Peyer's patch (tissue), 4 donors: Measurements from ENCODE around the gene CRBN. TPM values are rescaled to one million over a fixed set of nuclear protein-coding genes. Genes with fewer than 3 reads are reported as not detected.

ENCODE experiments used
- DNase-seq, 3 donors: peaks; one replicate each; pipeline ENCODE4 v3.0.0-alpha.2; 2017 to 2019
- H3K27ac ChIP-seq, 4 donors: fragments of 200-600 bp; sonication (generic); one replicate each; pipeline ENCODE4 v1.5.1; 2016 to 2019
- H3K27me3 ChIP-seq, 2 donors: fragments of 200-600 bp; sonication (generic); one replicate each; pipeline ENCODE4 v1.5.1; 2019
- H3K36me3 ChIP-seq, 3 donors: fragments of 200-600 bp; sonication (generic); one replicate each; pipeline ENCODE4 v1.5.1; 2016 to 2019
- H3K4me1 ChIP-seq, 4 donors: fragments of 200-600 bp; sonication (generic); one replicate each; pipeline ENCODE4 v1.5.1; 2016 to 2019
- H3K4me3 ChIP-seq, 4 donors: fragments of 200-600 bp; sonication (generic); 1 replicate in 3 of 4; 2 replicates in 1 of 4; pipeline ENCODE4 v1.5.1; 2016 to 2019; ENCODE audit warnings: mild to moderate bottlenecking in 1 of 4
- H3K9me3 ChIP-seq, 4 donors: fragments of 200-600 bp; sonication (generic); one replicate each; pipeline ENCODE4 v1.5.1; 2016 to 2019; ENCODE audit warnings: mild to moderate bottlenecking in 1 of 4
- POLR2A ChIP-seq, 2 donors: fragments of 450-650 bp; IDR thresholded peaks; one replicate each; pipeline ENCODE4 v1.5.1; 2017; ENCODE audit warnings: antibody characterized with exemption in 2 of 2, mild to moderate bottlenecking in 2 of 2, moderate library complexity in 2 of 2
- total RNA-seq, 4 donors: library from RNA; depleted of rRNA; stranded (reverse); fragments of >200 nt; gene quantifications; one replicate each; pipeline ENCODE4 v1.1.0, GENCODE V29; 2016
- TF ChIP-seq, protein P1 (sequence below), 6 experiments: fragments of 450-650 bp in 4 of 6; fragments of 200-600 bp in 2 of 6; sonication (generic) in 1 of 6; IDR thresholded peaks; one replicate each; pipeline ENCODE4 v1.5.1; 2017 to 2019; ENCODE audit warnings: antibody characterized with exemption in 6 of 6, mild to moderate bottlenecking in 3 of 6, moderate library complexity in 1 of 6

CRBN gene
- total RNA-seq, 4 donors from 2014 or later, result 70.1 to 314 (median 89.7) TPM

- Histone ChIP-seq H3K4me3 (peak within 1 kb of the TSS in 1 of 4 donors; percentile 0), H3K36me3 (no peaks in the 10 kb centered on the region), H3K4me1 (no peaks in the 10 kb centered on the region), H3K27me3 (no peaks in the 10 kb centered on the region), H3K9me3 (no peaks in the 10 kb centered on the region), H3K27ac (peak within 1 kb of the TSS in 3 of 4 donors; percentile 5 to 45 (median 14))
- no peak for DNase-seq
- TF ChIP-seq, protein P1, sequence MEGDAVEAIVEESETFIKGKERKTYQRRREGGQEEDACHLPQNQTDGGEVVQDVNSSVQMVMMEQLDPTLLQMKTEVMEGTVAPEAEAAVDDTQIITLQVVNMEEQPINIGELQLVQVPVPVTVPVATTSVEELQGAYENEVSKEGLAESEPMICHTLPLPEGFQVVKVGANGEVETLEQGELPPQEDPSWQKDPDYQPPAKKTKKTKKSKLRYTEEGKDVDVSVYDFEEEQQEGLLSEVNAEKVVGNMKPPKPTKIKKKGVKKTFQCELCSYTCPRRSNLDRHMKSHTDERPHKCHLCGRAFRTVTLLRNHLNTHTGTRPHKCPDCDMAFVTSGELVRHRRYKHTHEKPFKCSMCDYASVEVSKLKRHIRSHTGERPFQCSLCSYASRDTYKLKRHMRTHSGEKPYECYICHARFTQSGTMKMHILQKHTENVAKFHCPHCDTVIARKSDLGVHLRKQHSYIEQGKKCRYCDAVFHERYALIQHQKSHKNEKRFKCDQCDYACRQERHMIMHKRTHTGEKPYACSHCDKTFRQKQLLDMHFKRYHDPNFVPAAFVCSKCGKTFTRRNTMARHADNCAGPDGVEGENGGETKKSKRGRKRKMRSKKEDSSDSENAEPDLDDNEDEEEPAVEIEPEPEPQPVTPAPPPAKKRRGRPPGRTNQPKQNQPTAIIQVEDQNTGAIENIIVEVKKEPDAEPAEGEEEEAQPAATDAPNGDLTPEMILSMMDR (IDR thresholded peaks at IDR 0.05), result no peak
- TF ChIP-seq POLR2A (IDR thresholded peaks at IDR 0.05), result no peak
Observed at GRCh38 chr3:3110299-3110630, 69.2 kb downstream of the CRBN start, which contains the start of gene IL5RA. Gene IL5RA, minus strand, starts transcription at chr3:3110374. Its CDS starts 5,390 bp downstream, at chr3:3104984.

- no peaks in the 10 kb centered on the region for H3K27me3 ChIP-seq
- H3K36me3 ChIP-seq, result no peaks in the 10 kb centered on the region
- peak overlapping the region in 1 of 4 donors; percentile 0 for H3K4me3 ChIP-seq
- H3K27ac ChIP-seq, result peak overlapping the region in 3 of 4 donors; percentile 5 to 45 (median 14)
- DNase-seq, result no peak
- TF ChIP-seq, protein P1 (IDR thresholded peaks at IDR 0.05), result no peak
- no peak for TF ChIP-seq POLR2A (IDR thresholded peaks at IDR 0.05)
- no peaks in the 10 kb centered on the region for H3K9me3 ChIP-seq
- no peaks in the 10 kb centered on the region for H3K4me1 ChIP-seq
Observed at GRCh38 chr3:3109407-3110298, 69.8 kb downstream of the CRBN start.

DNA sequence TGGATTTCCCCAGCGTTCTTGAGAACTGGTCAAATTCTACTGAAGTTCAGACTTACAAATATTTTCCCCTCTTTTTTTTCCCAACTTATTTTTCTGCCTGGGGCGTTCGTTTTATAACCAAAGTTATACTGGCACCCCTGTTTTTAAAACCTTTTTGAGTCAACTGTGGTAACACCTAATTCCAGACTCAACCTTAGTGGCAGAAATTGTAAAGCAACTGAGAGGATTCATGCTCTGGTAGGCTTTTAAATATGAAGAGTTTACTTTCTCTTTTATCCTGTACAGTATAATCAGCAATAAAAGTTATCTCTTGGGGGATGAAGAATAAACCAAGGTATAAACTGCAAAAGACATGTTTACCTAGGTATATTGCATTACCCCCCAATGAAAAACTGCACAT is 71.6 kb downstream of the CRBN start:
- Histone ChIP-seq H3K4me3 (no peak overlapping the region), H3K4me1 (no peaks in the 10 kb centered on the region), H3K27ac (no peak overlapping the region), H3K27me3 (no peaks in the 10 kb centered on the region), H3K9me3 (no peaks in the 10 kb centered on the region), H3K36me3 (no peaks in the 10 kb centered on the region)
- TF ChIP-seq, protein P1 (IDR thresholded peaks at IDR 0.05), result no peak
- no peak for TF ChIP-seq POLR2A (IDR thresholded peaks at IDR 0.05)
- no peak for DNase-seq

GRCh38 chr3:3107181-3107580 is 72.3 kb downstream of the CRBN start:
- no peaks in the 10 kb centered on the region for H3K36me3 ChIP-seq
- no peaks in the 10 kb centered on the region for H3K27me3 ChIP-seq
- no peak overlapping the region for H3K27ac ChIP-seq
- no peaks in the 10 kb centered on the region for H3K4me1 ChIP-seq
- no peak for DNase-seq
- TF ChIP-seq, protein P1 (IDR thresholded peaks at IDR 0.05), result no peak
- TF ChIP-seq POLR2A (IDR thresholded peaks at IDR 0.05), result no peak
- no peak overlapping the region for H3K4me3 ChIP-seq
- no peaks in the 10 kb centered on the region for H3K9me3 ChIP-seq

DNA sequence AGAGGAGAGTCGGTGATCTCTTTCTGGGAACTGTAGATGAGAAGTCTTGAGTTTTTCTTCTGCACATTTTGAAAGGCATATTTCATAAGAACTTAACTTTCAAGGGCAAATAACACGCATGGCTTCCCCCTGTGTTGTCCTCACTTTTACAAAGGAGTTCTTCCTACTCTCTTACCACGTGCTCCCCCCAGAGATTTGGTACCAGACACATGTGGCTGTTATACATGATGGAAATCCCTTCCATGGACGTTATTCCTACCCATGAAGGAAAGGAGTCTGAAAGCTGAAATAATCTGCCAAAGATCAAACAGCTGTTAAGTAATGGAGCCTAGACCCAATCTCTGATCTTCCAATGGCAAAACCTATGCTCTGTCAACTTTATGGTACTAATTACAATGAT is 73.7 kb downstream of the CRBN start:
- no peak for TF ChIP-seq POLR2A (IDR thresholded peaks at IDR 0.05)
- TF ChIP-seq, protein P1 (IDR thresholded peaks at IDR 0.05), result no peak

More for the DNA sequence above, 73.7 kb downstream of the CRBN start:
- Histone ChIP-seq H3K9me3 (no peaks in the 10 kb centered on the region), H3K27ac (no peak overlapping the region), H3K4me1 (no peaks in the 10 kb centered on the region), H3K4me3 (no peak overlapping the region), H3K27me3 (no peaks in the 10 kb centered on the region), H3K36me3 (no peaks in the 10 kb centered on the region)
- no peak for DNase-seq
